Calu3 (cell line): Measurements from ENCODE around the gene NUB1. TPM values are rescaled to one million over a fixed set of nuclear protein-coding genes. Genes with fewer than 3 reads are reported as not detected.
A peak's percentile ranks its signal among the peaks of the same experiment; 100 is the strongest.

Source experiments
- BruUV-seq: library from RNA; stranded (reverse); fragments of 400-500 nt; replicated peaks from 2 replicates; lab custom pipeline; 2021; lab: Mats Ljungman, UMichigan
- CTCF ChIA-PET: fragments of 300-600 bp; sonication (Branson Sonifier 250); formaldehyde crosslinking; loops from one replicate; lab custom pipeline; 2022; ENCODE audit warnings: antibody characterized with exemption; lab: Charles Lee
- DNase-seq: peaks from one replicate; pipeline ENCODE4 v3.0.0; 2022
- H3K27ac Mint-ChIP-seq: one replicate; pipeline ENCODE4 v1.8.0; 2022; ENCODE audit warnings: mixed read lengths; ENCODE audit not compliant: unreplicated experiment
- H3K27me3 Mint-ChIP-seq: one replicate; pipeline ENCODE4 v1.8.0; 2022; ENCODE audit warnings: mixed read lengths; ENCODE audit not compliant: unreplicated experiment
- H3K36me3 Mint-ChIP-seq: one replicate; pipeline ENCODE4 v1.8.0; 2022; ENCODE audit warnings: mild to moderate bottlenecking, moderate library complexity, mixed read lengths; ENCODE audit not compliant: insufficient read depth, unreplicated experiment
- H3K4me1 Mint-ChIP-seq: one replicate; pipeline ENCODE4 v1.8.0; 2022; ENCODE audit warnings: mild to moderate bottlenecking, low read depth, mixed read lengths; ENCODE audit not compliant: unreplicated experiment
- H3K4me3 Mint-ChIP-seq: one replicate; pipeline ENCODE4 v1.8.0; 2022; ENCODE audit warnings: mild to moderate bottlenecking, low read depth, moderate library complexity, mixed read lengths; ENCODE audit not compliant: unreplicated experiment
- H3K9me3 Mint-ChIP-seq: one replicate; pipeline ENCODE4 v1.8.0; 2022; ENCODE audit warnings: low read depth, mixed read lengths; ENCODE audit not compliant: unreplicated experiment
- CTCF ChIP-seq: fragments of 200-600 bp; IDR thresholded peaks from one replicate; pipeline ENCODE4 v1.8.0; 2022; ENCODE audit warnings: antibody characterized with exemption; ENCODE audit not compliant: unreplicated experiment
- intact Hi-C: fragments of 100-400 bp; cut with micrococcal nuclease; formaldehyde crosslinking; loops from one replicate; pipeline ENCODE4 v1.10.0; 2022; ENCODE audit not compliant: unreplicated experiment
- total RNA-seq: library from RNA; stranded (reverse); gene quantifications from 2 replicates; pipeline ENCODE4 v1.2.3, GENCODE V29; 2022

The NUB1 gene
- total RNA-seq, 1 experiment from 2014 or later, result 56.2 TPM

- no peak for DNase-seq
- TF ChIP-seq CTCF, result no peak
- Mint-ChIP-seq H3K27me3 (peaks cover 54% of the 10 kb centered on the region), H3K4me3 (no peak overlapping the region), H3K27ac (no peak overlapping the region), H3K9me3 (no peaks in the 10 kb centered on the region), H3K4me1 (peaks cover 10% of the 10 kb centered on the region), H3K36me3 (no peaks in the 10 kb centered on the region)
- CTCF ChIA-PET, result no interaction called here
- BruUV-seq, result no TSS peak
- intact Hi-C loops, result loop anchor here (5.0 kb wide), 1 partner anchor 47 kb away; no protein-coding TSS in a partner anchor
Measured at GRCh38 chr7:151399906-151400305, 58.3 kb downstream of the NUB1 start.

- Mint-ChIP-seq H3K27me3 (peaks cover 45% of the 10 kb centered on the region), H3K4me3 (no peak overlapping the region), H3K36me3 (no peaks in the 10 kb centered on the region), H3K27ac (no peak overlapping the region), H3K4me1 (peaks cover 10% of the 10 kb centered on the region), H3K9me3 (no peaks in the 10 kb centered on the region)
- intact Hi-C loops, result loop anchor here (5.0 kb wide), 1 partner anchor 47 kb away; no protein-coding TSS in a partner anchor
- no peak for TF ChIP-seq CTCF
- CTCF ChIA-PET, result interaction anchor here (0.6 kb wide), 1 partner anchor 49 kb away, joined by 3 read pairs; no protein-coding TSS in a partner anchor
- BruUV-seq, result no TSS peak
- no peak for DNase-seq
Measured at GRCh38 chr7:151400626-151401315, 59.2 kb downstream of the NUB1 start.

GRCh38 chr7:151402029-151402835 lies 60.6 kb downstream of the NUB1 start:
- no peak overlapping the region for H3K27ac Mint-ChIP-seq
- H3K36me3 Mint-ChIP-seq, result no peaks in the 10 kb centered on the region
- no peak for DNase-seq
- H3K4me3 Mint-ChIP-seq, result no peak overlapping the region
- peaks cover 10% of the 10 kb centered on the region for H3K4me1 Mint-ChIP-seq
- H3K9me3 Mint-ChIP-seq, result no peaks in the 10 kb centered on the region
- intact Hi-C loops, result loop anchor here (5.0 kb wide), 1 partner anchor 45 kb away; no protein-coding TSS in a partner anchor
- H3K27me3 Mint-ChIP-seq, result peaks cover 45% of the 10 kb centered on the region
- CTCF ChIA-PET, result no interaction called here
- BruUV-seq, result no TSS peak
- TF ChIP-seq CTCF, result no peak

GRCh38 chr7:151403764-151404163 lies 62.2 kb downstream of the NUB1 start:
- intact Hi-C loops, result loop anchor here (5.0 kb wide), 1 partner anchor 44 kb away; no protein-coding TSS in a partner anchor
- no TSS peak for BruUV-seq
- Mint-ChIP-seq H3K4me1 (peaks cover 14% of the 10 kb centered on the region), H3K27me3 (peaks cover 37% of the 10 kb centered on the region), H3K9me3 (no peaks in the 10 kb centered on the region), H3K36me3 (no peaks in the 10 kb centered on the region), H3K27ac (peak overlapping the region; percentile 44), H3K4me3 (peak overlapping the region; percentile 17)
- DNase-seq, result peak; percentile 26
- no peak for TF ChIP-seq CTCF
- CTCF ChIA-PET, result no interaction called here
